Spleen (tissue), 7 donors: ENCODE data around the gene INSL3.
"Not testable (repeated sequence)": the region's sequence is repeated elsewhere in the genome, so short reads cannot be mapped to it uniquely, and the experiment has no call there.

ENCODE experiments used
- CTCF ChIP-seq, 11 experiments: fragments of 200-600 bp in 7 of 11; fragments of 450-650 bp in 4 of 11; sonication (generic) in 4 of 11; IDR thresholded peaks in 8 of 11; conservative IDR thresholded peaks in 3 of 11; 1 replicate in 7 of 11; 2 replicates in 4 of 11; pipeline versions ENCODE4 v1.4.0 to v1.8.0; 2016 to 2021; ENCODE audit warnings: antibody characterized with exemption in 11 of 11, inconsistent platforms in 4 of 11, mild to moderate bottlenecking in 1 of 11
- POLR2A ChIP-seq, 3 donors: fragments of 450-650 bp; IDR thresholded peaks; one replicate each; pipeline ENCODE4 v1.5.1; 2017; ENCODE audit warnings: antibody characterized with exemption in 3 of 3, mild to moderate bottlenecking in 1 of 3
- POLR2AphosphoS5 ChIP-seq, 3 donors: sonication (generic); formaldehyde crosslinking; IDR thresholded peaks; one replicate each; pipeline ENCODE4 v1.5.1; 2017; ENCODE audit warnings: antibody characterized with exemption in 3 of 3
- donor health status: DM: no; HTN: no; CAD: no; lungs with moderate emphysema.
- donor health status: DM: no; HTN: no; CAD: no.
- donor health status: DM: no; HTN: no; CAD: no.

- not testable (repeated sequence) for TF ChIP-seq POLR2A (IDR thresholded peaks at IDR 0.05); CTCF (IDR thresholded peaks at IDR 0.05 in 8 of 11, conservative IDR thresholded peaks at IDR 0.05 in 3 of 11); POLR2AphosphoS5 (IDR thresholded peaks at IDR 0.05)
Observed at GRCh38 chr19:17777840-17778239, 43.5 kb downstream of the INSL3 start.
